ENCODE data around the gene GGTLC2.

The GGTLC2 gene

DNA sequence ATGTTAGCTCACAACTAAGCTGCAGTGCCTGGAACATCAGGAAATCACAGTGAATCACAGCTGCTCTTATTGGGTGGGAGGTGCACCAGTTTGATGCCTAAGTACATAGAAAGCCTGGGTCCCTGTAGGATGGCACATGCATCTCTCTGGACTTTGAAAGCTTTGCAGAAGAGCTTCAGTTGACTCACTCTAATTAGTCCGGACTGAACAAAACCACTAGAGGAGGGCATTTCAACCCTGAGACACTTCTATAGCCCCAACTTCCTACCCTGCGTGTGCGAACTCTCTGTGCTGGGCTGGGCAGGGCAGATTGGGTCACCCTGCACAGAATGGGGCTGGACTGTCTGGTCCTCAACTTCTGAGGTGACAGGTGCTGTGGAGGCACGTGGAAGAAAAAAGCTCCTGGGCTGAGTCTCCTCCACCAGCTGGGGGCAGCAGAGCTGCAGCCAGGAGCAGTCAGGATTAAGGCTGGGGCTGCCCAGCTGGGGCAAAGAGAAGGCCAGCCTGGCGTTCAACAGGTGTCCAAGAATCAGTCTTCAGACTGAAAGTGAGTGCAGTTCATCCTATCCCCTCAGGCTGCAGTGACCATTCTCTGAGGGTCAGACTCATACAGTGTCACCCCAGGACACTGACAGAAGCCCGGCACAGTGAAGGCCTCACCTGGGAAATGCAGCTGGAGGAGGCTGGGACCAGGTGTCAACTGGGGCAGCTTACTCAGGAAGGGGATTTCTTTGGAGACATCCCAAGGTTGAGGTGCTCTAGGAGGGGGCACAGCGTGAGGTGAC, 22.1 kb downstream of the GGTLC2 start:
- Mint-ChIP-seq H3K36me3 (ENCODE audit: low read depth) (no peaks in the 10 kb centered on the region), H3K9me3 (peaks cover 14% of the 10 kb centered on the region), H3K27me3 (ENCODE audit: low read depth) (peaks cover 20% of the 10 kb centered on the region), H3K27ac (no peak overlapping the region), H3K4me1 (peaks cover 10% of the 10 kb centered on the region), H3K4me3 (no peak overlapping the region)
- TF ChIP-seq, protein P1, sequence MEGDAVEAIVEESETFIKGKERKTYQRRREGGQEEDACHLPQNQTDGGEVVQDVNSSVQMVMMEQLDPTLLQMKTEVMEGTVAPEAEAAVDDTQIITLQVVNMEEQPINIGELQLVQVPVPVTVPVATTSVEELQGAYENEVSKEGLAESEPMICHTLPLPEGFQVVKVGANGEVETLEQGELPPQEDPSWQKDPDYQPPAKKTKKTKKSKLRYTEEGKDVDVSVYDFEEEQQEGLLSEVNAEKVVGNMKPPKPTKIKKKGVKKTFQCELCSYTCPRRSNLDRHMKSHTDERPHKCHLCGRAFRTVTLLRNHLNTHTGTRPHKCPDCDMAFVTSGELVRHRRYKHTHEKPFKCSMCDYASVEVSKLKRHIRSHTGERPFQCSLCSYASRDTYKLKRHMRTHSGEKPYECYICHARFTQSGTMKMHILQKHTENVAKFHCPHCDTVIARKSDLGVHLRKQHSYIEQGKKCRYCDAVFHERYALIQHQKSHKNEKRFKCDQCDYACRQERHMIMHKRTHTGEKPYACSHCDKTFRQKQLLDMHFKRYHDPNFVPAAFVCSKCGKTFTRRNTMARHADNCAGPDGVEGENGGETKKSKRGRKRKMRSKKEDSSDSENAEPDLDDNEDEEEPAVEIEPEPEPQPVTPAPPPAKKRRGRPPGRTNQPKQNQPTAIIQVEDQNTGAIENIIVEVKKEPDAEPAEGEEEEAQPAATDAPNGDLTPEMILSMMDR (IDR thresholded peaks at IDR 0.05; ENCODE audit: unreplicated experiment in 3 of 3): peak; percentile 63 to 66 (median 66)

DNA sequence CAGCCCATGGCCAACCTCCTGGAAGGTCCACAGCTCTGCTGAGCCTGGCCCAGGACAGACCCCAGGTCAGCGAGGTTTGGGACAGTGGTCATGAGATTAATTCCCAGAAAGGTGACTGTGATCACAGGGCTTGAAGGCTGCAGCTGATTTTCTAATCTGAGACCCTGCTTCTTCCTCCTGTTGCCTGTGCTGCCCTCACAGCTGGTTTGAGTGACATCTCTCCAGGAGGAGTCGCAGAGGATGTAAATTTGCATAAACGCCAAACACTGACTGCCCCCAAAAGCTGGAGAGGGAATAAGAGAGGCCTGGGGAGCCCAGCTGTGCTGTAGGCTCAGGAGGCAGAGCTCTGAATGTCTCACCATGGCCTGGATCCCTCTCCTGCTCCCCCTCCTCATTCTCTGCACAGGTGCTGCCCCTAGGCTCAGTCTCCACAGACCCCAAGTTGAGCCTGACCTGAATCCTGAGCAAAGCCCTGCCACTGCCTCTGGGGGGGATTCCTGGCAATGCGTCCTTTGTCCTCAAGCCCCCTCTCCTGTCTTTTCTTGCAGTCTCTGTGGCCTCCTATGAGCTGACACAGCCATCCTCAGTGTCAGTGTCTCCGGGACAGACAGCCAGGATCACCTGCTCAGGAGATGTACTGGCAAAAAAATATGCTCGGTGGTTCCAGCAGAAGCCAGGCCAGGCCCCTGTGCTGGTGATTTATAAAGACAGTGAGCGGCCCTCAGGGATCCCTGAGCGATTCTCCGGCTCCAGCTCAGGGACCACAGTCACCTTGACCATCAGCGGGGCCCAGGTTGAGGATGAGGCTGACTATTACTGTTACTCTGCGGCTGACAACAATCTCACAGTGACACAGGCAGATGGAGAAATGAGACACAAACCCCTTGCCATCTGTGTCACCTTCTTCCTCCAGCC, 23.8 kb downstream of the GGTLC2 start:
- Mint-ChIP-seq H3K9me3 (peaks cover 20% of the 10 kb centered on the region), H3K4me1 (no peaks in the 10 kb centered on the region), H3K27ac (no peak overlapping the region), H3K4me3 (no peak overlapping the region), H3K36me3 (ENCODE audit: low read depth) (no peaks in the 10 kb centered on the region), H3K27me3 (ENCODE audit: low read depth) (peaks cover 27% of the 10 kb centered on the region)
- TF ChIP-seq, protein P1 (IDR thresholded peaks at IDR 0.05; ENCODE audit: unreplicated experiment in 3 of 3): no peak

DNA sequence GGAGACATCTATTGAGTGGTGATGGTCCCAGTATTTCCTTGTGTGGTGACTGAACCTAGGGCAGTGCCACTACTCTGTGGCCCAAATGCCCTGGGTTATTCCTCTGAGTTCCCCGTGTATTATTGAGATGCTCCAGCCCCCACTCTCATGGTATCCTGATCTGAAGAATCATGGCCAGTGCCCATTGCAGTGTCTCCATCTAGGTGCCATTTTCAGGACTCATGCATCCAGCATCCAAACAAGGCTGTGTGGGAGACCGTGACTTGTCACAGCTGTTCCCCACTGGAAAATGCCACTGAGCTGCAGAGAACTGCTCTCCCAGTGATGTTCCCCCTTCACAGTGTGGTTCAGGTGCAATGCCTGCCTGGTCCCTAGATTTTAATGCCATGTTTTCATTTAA, 24.7 kb downstream of the GGTLC2 start:
- peaks cover 20% of the 10 kb centered on the region for H3K9me3 Mint-ChIP-seq
- TF ChIP-seq, protein P1 (IDR thresholded peaks at IDR 0.05; ENCODE audit: unreplicated experiment in 3 of 3): no peak
- H3K4me1 Mint-ChIP-seq: no peaks in the 10 kb centered on the region
- H3K27ac Mint-ChIP-seq: no peak overlapping the region
- no peak overlapping the region for H3K4me3 Mint-ChIP-seq
- peaks cover 36% of the 10 kb centered on the region for H3K27me3 Mint-ChIP-seq (ENCODE audit: low read depth)
- H3K36me3 Mint-ChIP-seq (ENCODE audit: low read depth): no peaks in the 10 kb centered on the region

DNA sequence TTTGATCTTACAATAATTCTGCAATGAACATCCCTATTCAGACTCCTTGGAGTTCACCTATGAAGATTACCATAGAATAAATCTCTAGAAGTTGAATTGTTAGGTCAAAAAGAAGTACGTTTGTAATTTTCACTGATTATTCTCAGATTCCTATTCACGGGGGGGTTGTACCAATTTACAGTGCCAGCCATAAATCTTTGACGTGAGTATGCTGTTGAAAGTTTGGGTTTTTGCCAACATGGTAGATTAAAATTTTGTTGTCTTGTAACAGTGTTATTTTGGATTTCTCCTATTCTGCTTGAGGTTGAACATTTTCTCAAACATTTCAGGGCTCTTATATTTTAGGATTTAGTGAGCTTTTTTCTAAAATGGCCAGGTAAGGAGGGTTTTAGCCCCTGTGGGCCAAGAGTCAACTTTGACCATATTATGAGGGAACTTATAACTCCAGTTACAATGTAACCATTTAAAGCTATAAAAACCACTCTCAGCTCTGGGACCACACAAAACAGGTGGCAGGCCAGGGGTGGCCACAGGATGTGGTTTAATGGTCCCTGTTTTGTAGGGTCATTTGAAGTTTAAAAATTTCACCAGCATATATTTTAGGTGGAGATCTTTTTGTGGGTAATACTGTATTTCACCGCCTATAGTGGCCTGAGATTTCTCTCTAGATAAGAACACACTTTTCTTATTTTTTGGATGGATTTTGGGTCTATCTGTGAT, 25.8 kb downstream of the GGTLC2 start:
- H3K27ac Mint-ChIP-seq: no peak overlapping the region
- TF ChIP-seq, protein P1 (IDR thresholded peaks at IDR 0.05; ENCODE audit: unreplicated experiment in 3 of 3): no peak
- H3K9me3 Mint-ChIP-seq: peaks cover 20% of the 10 kb centered on the region

DNA sequence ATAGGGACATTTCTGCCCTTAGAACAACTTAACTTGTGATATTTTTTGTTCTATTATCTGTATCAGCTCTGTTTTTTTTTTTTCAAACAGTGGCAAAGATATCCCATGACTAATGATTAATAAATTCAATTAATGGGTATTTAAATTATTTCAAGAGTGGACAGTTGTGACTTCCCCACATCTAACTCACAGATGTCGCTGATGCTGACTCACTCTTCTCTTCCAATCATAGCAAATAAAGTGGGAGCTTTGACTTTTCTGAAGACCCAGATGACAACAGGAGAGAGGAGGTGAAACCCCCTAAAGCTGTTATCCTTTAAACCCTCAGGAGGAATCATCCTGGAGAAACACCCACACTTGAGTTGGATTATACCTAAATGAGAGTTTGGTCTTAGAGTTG, 27.1 kb downstream of the GGTLC2 start:
- Mint-ChIP-seq H3K36me3 (ENCODE audit: low read depth) (no peaks in the 10 kb centered on the region), H3K27me3 (ENCODE audit: low read depth) (peaks cover 37% of the 10 kb centered on the region), H3K9me3 (peaks cover 20% of the 10 kb centered on the region), H3K4me3 (no peak overlapping the region), H3K4me1 (no peaks in the 10 kb centered on the region), H3K27ac (no peak overlapping the region)
- TF ChIP-seq, protein P1 (IDR thresholded peaks at IDR 0.05; ENCODE audit: unreplicated experiment in 3 of 3): no peak

More for the DNA sequence above, 25.8 kb downstream of the GGTLC2 start:
- H3K4me3 Mint-ChIP-seq: no peak overlapping the region
- H3K27me3 Mint-ChIP-seq (ENCODE audit: low read depth): peaks cover 41% of the 10 kb centered on the region
- no peaks in the 10 kb centered on the region for H3K4me1 Mint-ChIP-seq
- H3K36me3 Mint-ChIP-seq (ENCODE audit: low read depth): no peaks in the 10 kb centered on the region
